ENCODE measurements around the gene PAWR.
"Not testable (repeated sequence)": the region's sequence is repeated elsewhere in the genome, so short reads cannot be mapped to it uniquely, and the experiment has no call there.

The PAWR gene

DNA sequence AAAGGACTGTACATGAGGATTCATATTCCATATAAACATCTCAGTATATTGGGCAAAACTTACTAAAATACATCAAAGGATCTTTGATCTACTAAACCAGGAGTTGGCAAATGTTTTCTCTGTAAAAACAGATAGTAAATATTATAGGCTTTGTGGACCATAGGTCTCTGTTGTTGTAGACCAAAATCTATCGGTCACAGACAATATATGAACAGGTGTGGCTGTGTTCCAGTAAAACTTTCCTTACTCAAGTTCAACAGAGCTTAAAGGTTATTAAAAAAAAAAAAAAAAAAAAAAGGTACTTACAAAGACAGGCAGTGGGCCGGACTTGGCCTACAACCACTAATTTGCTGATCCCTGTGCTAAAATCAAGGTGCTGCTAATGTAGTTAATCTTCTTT lies 40.3 kb downstream of the PAWR start:
- DNase-seq (ENCODE audit: low read depth in 1 of 2, low spot score in 1 of 2): no peak

DNA sequence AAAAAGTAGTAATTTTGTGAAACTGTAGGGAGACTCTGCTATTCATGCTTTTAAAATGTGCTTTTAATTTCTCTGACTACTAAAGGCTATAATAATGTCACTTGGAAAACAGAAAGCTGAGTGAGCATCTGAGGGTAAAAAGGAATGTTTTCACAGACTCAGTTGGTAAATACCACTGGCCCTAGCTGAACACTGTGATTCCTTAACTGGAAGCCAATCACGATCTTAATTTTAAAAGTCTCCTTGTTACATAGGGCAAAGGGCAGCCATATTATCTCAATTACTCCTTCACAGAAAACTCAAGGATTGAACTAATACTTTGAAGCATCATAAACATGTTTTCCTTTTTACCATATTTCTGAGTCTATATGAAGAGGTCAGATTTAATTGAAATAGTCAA lies 41.9 kb downstream of the PAWR start:
- no peak for DNase-seq (ENCODE audit: low read depth in 1 of 2, low spot score in 1 of 2)

DNA sequence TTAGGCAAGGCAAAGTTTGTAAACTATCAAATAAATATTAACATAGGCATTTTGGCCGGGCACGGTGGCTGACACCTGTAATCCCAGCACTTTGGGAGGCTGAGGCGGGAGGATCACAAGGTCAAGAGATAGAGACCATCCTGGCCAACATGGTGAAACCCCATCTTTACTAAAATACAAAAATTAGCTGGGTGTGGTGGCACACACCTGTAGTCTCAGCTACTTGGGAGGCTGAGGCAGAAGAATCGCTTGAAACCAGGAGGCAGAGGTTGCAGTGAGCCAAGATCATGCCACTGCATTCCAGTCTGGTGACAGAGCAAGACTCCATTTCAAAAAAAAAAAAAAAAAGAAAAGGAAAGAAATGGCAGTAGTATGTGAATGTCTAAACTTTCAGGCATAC lies 43.9 kb downstream of the PAWR start:
- DNase-seq (ENCODE audit: low read depth in 1 of 2, low spot score in 1 of 2): not testable (repeated sequence)

GRCh38 chr12:79645235-79645630 lies 45.5 kb downstream of the PAWR start:
- DNase-seq (ENCODE audit: low read depth in 1 of 2, low spot score in 1 of 2): no peak

- no peak for DNase-seq (ENCODE audit: low read depth in 1 of 2, low spot score in 1 of 2)
These were observed 46.2 kb downstream of the PAWR start for GRCh38 chr12:79644274-79645234.

DNA sequence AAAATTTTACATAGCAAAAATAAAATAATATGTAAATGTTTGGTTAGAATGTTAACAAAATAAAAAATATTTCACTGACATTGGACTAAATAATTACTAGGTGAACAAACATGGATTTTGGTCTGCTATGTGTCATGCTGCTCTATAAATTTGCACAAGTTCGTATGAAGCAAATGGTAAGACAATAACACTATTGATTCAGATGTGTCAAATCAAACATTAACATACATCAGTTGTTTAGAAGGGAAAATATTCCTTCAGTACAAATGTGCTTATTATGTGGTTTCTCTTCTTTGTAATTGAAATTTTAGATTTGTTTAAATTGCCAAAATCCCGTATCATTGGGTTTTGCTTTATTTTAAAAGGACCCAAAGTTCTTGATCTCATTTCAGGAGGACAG lies 46.9 kb downstream of the PAWR start:
- DNase-seq (ENCODE audit: low read depth in 1 of 2, low spot score in 1 of 2): no peak

DNA sequence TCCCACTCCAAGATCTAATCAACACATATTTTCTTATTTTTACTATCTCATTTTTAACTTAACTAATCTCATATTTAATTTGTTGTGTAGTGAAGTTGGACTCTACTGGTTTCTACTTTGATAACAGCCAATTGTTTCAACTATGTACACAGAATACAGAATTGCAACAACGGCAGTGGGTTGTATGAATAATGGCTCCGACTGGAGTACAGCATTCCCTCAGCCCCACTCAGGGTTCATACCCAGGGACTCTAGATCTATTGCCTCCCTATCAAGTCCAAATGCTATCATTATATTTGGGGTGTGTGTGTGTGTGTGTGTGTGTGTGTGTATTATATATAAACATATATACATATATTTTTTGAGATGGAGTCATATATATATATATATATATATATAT lies 52.3 kb downstream of the PAWR start:
- no peak for DNase-seq (ENCODE audit: low read depth in 1 of 2, low spot score in 1 of 2)

DNA sequence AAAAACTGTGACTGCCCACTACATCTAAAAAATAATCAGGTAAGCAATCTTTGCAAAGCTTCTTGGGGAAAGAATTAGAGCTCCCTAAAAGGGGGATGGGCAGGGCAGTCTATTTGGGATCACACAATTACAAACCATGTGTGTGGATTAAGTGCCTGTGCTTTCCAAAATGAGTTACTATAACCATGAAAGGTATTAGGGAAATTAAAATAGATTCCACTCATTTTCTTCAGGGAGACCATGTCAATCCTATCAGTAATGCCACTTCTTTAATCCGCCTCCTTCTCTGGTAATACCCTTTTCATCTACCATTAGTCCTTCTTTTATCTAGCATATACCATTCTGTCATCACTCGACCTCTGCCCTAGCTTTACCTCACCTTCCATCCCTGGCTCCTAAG lies 53.7 kb downstream of the PAWR start:
- no peak for DNase-seq (ENCODE audit: low read depth in 1 of 2, low spot score in 1 of 2)

DNA sequence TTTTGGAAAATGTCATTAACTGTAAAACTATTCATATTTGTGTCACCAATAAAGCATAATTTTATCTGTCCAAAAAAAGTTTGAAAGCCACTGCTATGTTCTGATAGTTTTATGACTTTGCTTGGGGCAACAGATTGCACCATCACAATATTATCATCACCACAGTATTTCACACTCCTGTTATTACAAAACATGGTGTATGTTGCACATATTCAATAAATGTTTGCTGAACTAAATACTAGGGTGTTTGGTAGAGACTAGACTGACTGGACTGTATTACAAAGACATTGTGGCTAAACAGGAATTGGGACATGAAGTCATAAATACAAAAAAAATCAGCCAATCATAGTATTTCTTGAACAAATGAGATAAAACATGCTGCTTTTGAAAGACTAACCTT lies 55.1 kb downstream of the PAWR start:
- DNase-seq (ENCODE audit: low read depth in 1 of 2, low spot score in 1 of 2): no peak

DNA sequence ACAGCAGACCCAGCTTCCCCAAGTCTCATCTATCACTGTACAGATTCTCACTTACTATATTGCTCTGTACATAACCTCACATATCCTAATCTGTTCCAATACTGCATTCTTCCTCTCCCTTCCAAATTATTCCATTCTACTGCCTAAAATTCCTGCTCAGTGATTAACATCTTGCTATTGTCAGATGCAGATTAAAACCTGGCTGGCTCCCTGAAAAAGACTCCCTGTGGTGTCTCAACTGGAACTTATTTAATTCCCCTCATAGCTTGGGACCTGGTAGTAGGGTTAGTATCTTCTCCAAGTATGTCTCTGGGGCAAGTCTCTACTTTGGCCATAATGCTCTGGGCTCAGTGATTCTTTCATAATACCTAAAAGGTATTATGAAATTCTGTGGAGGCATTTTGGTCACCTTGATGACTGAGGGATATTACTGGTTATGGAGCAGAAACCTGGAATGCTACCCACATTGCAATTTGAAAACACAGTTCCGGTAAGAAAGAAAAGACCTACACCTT lies 55.8 kb downstream of the PAWR start:
- DNase-seq (ENCODE audit: low read depth in 1 of 2, low spot score in 1 of 2): no peak

- DNase-seq (ENCODE audit: low read depth in 1 of 2, low spot score in 1 of 2): no peak
These were observed 61.2 kb downstream of the PAWR start for GRCh38 chr12:79629561-79629960.

- not testable (repeated sequence) for DNase-seq (ENCODE audit: low read depth in 1 of 2, low spot score in 1 of 2)
These were observed 64.0 kb downstream of the PAWR start for GRCh38 chr12:79626735-79627134.

- DNase-seq (ENCODE audit: low read depth in 1 of 2, low spot score in 1 of 2): no peak
These were observed 66.4 kb downstream of the PAWR start for GRCh38 chr12:79624378-79624777.

DNA sequence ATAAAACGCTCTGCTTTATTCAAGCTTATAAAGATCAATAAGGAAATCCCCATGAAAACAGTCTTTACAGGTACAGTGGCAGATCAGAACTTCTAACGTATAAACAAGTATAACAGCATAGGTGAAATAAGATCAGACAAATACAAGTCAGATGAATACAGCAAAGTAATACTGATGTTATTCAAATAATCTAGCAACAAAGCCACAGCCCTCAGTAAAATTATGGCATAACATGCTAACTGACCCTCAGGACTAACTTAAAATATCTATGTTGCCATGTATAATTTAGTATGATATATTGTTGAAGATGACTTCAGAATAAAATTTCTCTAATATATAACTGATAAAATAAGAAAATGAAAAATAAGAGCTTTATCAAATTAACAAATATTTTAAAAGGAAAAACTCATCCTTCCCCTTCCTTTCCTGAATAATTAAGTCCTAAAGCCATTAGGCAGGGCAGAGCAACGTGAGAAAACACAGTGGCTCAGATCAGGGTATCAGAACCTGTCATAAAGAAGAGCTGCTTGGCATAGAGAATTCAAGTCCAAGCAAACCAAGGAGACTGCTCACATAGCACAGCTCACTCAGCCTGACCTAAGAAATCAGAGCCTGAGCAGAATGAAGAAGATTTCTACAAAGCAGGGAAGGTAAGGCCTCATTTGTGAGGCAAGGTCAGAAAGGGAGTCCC lies 70.7 kb downstream of the PAWR start:
- DNase-seq (ENCODE audit: low read depth in 1 of 2, low spot score in 1 of 2): no peak

DNA sequence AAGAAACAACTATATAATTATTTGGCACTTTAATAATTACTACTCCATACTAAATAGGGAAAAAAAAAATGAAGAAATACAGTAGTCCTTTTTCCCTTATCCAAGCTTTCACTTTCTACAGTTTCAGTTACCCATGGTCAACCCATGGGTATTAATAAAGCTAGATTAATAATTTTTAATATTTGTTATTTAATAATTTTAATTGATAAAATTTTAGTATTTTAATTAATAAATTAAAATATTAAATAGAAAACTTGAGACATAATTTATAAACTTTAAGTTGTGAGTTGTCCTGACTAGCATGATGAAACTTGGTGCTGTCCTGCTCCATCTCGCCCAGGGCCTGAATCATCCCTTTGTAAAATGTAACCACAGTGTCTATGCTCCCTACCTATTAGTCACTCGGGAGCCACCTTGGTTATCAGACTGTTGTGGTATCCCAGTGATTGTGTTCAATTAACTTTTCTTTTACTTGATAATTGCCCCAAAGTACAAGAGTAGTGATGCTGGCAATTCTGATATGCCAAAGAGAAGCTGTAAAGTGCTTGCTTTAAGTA lies 71.8 kb downstream of the PAWR start:
- DNase-seq (ENCODE audit: low read depth in 1 of 2, low spot score in 1 of 2): no peak

DNA sequence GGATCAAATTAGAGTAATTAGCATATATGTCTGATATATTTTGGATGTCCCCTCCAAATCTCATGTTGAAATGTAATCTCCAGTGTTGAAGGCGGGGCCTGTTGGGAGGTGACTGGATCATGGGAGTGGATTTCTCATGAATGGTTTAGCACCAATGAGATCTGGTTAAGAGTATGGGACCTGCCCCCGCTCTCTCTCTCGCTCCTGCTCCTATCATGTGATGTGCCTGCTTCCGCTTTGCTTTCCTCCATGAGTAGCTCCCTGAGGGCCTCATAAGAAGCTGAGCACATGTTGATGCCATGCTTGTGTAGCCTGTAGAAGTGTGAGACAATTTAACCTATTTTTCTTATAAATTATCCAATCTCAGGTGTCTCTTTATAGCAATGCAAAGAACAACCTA lies 73.1 kb downstream of the PAWR start:
- no peak for DNase-seq (ENCODE audit: low read depth in 1 of 2, low spot score in 1 of 2)

DNA sequence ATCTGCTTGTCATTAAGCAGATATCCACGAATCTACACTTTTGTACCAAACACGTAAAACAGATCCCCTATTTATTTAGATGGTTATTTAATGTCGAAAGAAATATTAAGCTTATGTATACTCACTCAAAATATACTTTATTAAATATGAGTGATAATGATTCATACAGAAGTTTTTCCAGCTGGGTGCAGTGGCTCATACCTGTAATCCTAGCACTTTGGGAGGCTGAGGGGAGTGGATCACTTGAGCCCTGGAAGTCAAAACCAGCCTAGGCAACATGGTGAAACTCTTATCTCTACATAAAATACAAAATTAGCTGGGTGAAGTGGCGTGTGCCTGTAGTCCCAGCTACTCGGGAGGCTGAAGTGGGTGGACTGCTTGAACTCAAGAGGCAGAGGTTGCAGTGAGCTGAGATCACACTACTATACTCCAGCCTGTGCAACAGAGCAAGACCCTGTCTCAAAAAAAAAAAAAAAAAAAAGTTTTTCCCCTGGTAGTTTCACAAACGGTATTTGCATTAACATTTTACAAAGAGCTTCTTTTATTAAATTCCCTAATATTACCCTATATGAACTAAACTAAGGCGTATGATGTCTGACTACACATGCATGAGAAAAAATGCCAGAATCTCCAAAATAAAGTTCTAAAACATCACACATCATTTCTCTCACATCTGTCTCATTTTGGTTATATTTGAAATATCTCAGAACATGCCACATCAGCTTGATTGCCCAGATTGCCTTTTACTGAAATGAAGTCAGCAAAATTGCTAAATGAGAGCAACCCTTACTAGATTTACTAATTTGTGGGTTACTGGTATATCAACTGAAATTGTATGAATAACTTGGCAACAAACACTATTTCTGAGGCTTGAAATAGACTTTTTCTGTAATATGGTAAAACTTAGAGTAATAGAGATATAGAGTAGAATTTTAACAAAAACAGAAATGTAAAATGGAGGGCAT lies 74.9 kb downstream of the PAWR start:
- DNase-seq (ENCODE audit: low read depth in 1 of 2, low spot score in 1 of 2): no peak

- DNase-seq (ENCODE audit: low read depth in 1 of 2, low spot score in 1 of 2): no peak
These were observed 76.0 kb downstream of the PAWR start for GRCh38 chr12:79614730-79615129.

GRCh38 chr12:79601908-79602307 lies 88.9 kb downstream of the PAWR start:
- DNase-seq (ENCODE audit: low read depth in 1 of 2, low spot score in 1 of 2): no peak

GRCh38 chr12:79597910-79598309 lies 92.9 kb downstream of the PAWR start:
- DNase-seq (ENCODE audit: low read depth in 1 of 2, low spot score in 1 of 2): no peak
